Memory B cell (primary cell): ENCODE data around the gene PINLYP.
"Not testable (repeated sequence)": the region's sequence is repeated elsewhere in the genome, so short reads cannot be mapped to it uniquely, and the experiment has no call there.

ENCODE experiments used
- ATAC-seq: fragments of 150-1000 bp; cut with Tn5 transposase; 2 replicates; pipeline ENCODE4 v1.10.0; 2021; ENCODE audit warnings: low read depth, mild to moderate bottlenecking, moderate library complexity
- DNase-seq, 2 donors: peaks; one replicate each; pipeline ENCODE4 v3.0.0; 2022; ENCODE audit warnings: low spot score in 2 of 2
- H3K27ac Mint-ChIP-seq: one replicate; pipeline ENCODE4 v1.8.0; 2022; ENCODE audit warnings: mild to moderate bottlenecking, moderate library complexity, mixed read lengths
- H3K27me3 Mint-ChIP-seq: one replicate; pipeline ENCODE4 v1.8.0; 2022; ENCODE audit warnings: mixed read lengths
- H3K36me3 Mint-ChIP-seq: one replicate; pipeline ENCODE4 v1.8.0; 2022; ENCODE audit warnings: mild to moderate bottlenecking, mixed read lengths
- H3K4me1 Mint-ChIP-seq: one replicate; pipeline ENCODE4 v1.8.0; 2022; ENCODE audit warnings: mixed read lengths
- H3K4me3 Mint-ChIP-seq: one replicate; pipeline ENCODE4 v1.8.0; 2022; ENCODE audit warnings: mild to moderate bottlenecking, moderate library complexity, mixed read lengths
- H3K9me3 Mint-ChIP-seq: one replicate; pipeline ENCODE4 v1.8.0; 2022; ENCODE audit warnings: mixed read lengths

PINLYP gene

GRCh38 chr19:43582495-43582894 lies 6.9 kb downstream of the PINLYP start:
- DNase-seq, result no peak
- Mint-ChIP-seq H3K4me3 (no peak overlapping the region), H3K27ac (no peak overlapping the region), H3K27me3 (peaks cover 4% of the 10 kb centered on the region), H3K9me3 (no peaks in the 10 kb centered on the region), H3K4me1 (peaks cover 23% of the 10 kb centered on the region), H3K36me3 (peaks cover 4% of the 10 kb centered on the region)
- no peak for ATAC-seq

- no peaks in the 10 kb centered on the region for H3K9me3 Mint-ChIP-seq
- no peak for DNase-seq
- H3K27me3 Mint-ChIP-seq, result no peaks in the 10 kb centered on the region
- ATAC-seq, result no peak
- peak overlapping the region; percentile 85 for H3K27ac Mint-ChIP-seq
- peaks cover 17% of the 10 kb centered on the region for H3K4me1 Mint-ChIP-seq
- H3K36me3 Mint-ChIP-seq, result peaks cover 2% of the 10 kb centered on the region
- no peak overlapping the region for H3K4me3 Mint-ChIP-seq
Measured at GRCh38 chr19:43584484-43584883, 8.9 kb downstream of the PINLYP start.

GRCh38 chr19:43586346-43586745 lies 10.7 kb downstream of the PINLYP start:
- no peak for DNase-seq
- no peak for ATAC-seq
- Mint-ChIP-seq H3K36me3 (peaks cover 4% of the 10 kb centered on the region), H3K9me3 (no peaks in the 10 kb centered on the region), H3K4me3 (no peak overlapping the region), H3K4me1 (peaks cover 17% of the 10 kb centered on the region), H3K27me3 (no peaks in the 10 kb centered on the region), H3K27ac (no peak overlapping the region)

- not testable (repeated sequence) for H3K27ac Mint-ChIP-seq, H3K36me3 Mint-ChIP-seq, H3K27me3 Mint-ChIP-seq, H3K9me3 Mint-ChIP-seq, ATAC-seq, H3K4me3 Mint-ChIP-seq, DNase-seq
- peaks cover 17% of the 10 kb centered on the region for H3K4me1 Mint-ChIP-seq
Measured at GRCh38 chr19:43587029-43587428, 11.4 kb downstream of the PINLYP start.

- peaks cover 7% of the 10 kb centered on the region for H3K36me3 Mint-ChIP-seq
- no peak overlapping the region for H3K4me3 Mint-ChIP-seq
- H3K4me1 Mint-ChIP-seq, result peaks cover 21% of the 10 kb centered on the region
- no peak for ATAC-seq
- peak overlapping the region; percentile 51 for H3K27ac Mint-ChIP-seq
- H3K27me3 Mint-ChIP-seq, result no peaks in the 10 kb centered on the region
- no peak for DNase-seq
- H3K9me3 Mint-ChIP-seq, result no peaks in the 10 kb centered on the region
Measured at GRCh38 chr19:43589277-43589676, 13.7 kb downstream of the PINLYP start.

- peaks cover 20% of the 10 kb centered on the region for H3K4me1 Mint-ChIP-seq
- H3K9me3 Mint-ChIP-seq, result no peaks in the 10 kb centered on the region
- H3K4me3 Mint-ChIP-seq, result no peak overlapping the region
- no peaks in the 10 kb centered on the region for H3K27me3 Mint-ChIP-seq
- no peak for DNase-seq
- peak; percentile 73 for ATAC-seq
- peak overlapping the region; percentile 51 for H3K27ac Mint-ChIP-seq
- H3K36me3 Mint-ChIP-seq, result peaks cover 7% of the 10 kb centered on the region
Measured at GRCh38 chr19:43589678-43590077, 14.1 kb downstream of the PINLYP start.

GRCh38 chr19:43591904-43592772 lies 16.5 kb downstream of the PINLYP start:
- Mint-ChIP-seq H3K4me1 (peaks cover 26% of the 10 kb centered on the region), H3K9me3 (no peaks in the 10 kb centered on the region), H3K27ac (no peak overlapping the region), H3K27me3 (no peaks in the 10 kb centered on the region), H3K4me3 (no peak overlapping the region), H3K36me3 (peaks cover 5% of the 10 kb centered on the region)
- ATAC-seq (no peak), DNase-seq (no peak)

- no peak for ATAC-seq
- H3K9me3 Mint-ChIP-seq, result no peaks in the 10 kb centered on the region
- H3K27ac Mint-ChIP-seq, result peak overlapping the region; percentile 10
- no peak for DNase-seq
- H3K4me1 Mint-ChIP-seq, result peaks cover 33% of the 10 kb centered on the region
- no peaks in the 10 kb centered on the region for H3K27me3 Mint-ChIP-seq
- H3K4me3 Mint-ChIP-seq, result no peak overlapping the region
- H3K36me3 Mint-ChIP-seq, result peaks cover 5% of the 10 kb centered on the region
Measured at GRCh38 chr19:43592800-43593350, 17.3 kb downstream of the PINLYP start.

GRCh38 chr19:43594081-43594697 lies 18.6 kb downstream of the PINLYP start:
- no peak for ATAC-seq
- Mint-ChIP-seq H3K27me3 (no peaks in the 10 kb centered on the region), H3K9me3 (no peaks in the 10 kb centered on the region), H3K36me3 (peaks cover 5% of the 10 kb centered on the region), H3K4me1 (peaks cover 37% of the 10 kb centered on the region), H3K27ac (peak overlapping the region; percentile 10), H3K4me3 (peak overlapping the region; percentile 43)
- no peak for DNase-seq

GRCh38 chr19:43594710-43595604 lies 19.4 kb downstream of the PINLYP start:
- Mint-ChIP-seq H3K27me3 (no peaks in the 10 kb centered on the region), H3K27ac (peak overlapping the region; percentile 100), H3K4me1 (peaks cover 31% of the 10 kb centered on the region), H3K36me3 (peaks cover 3% of the 10 kb centered on the region), H3K4me3 (peak overlapping the region; percentile 95), H3K9me3 (no peaks in the 10 kb centered on the region)
- DNase-seq (peak; percentile 58 to 68), ATAC-seq (peak; percentile 48)

GRCh38 chr19:43595605-43595998 lies 20.0 kb downstream of the PINLYP start:
- peak overlapping the region; percentile 95 for H3K4me3 Mint-ChIP-seq
- no peak for DNase-seq
- peaks cover 3% of the 10 kb centered on the region for H3K36me3 Mint-ChIP-seq
- no peaks in the 10 kb centered on the region for H3K27me3 Mint-ChIP-seq
- peak overlapping the region; percentile 100 for H3K27ac Mint-ChIP-seq
- peaks cover 30% of the 10 kb centered on the region for H3K4me1 Mint-ChIP-seq
- peak; percentile 16 for ATAC-seq
- H3K9me3 Mint-ChIP-seq, result no peaks in the 10 kb centered on the region

GRCh38 chr19:43595999-43596841 lies 20.6 kb downstream of the PINLYP start, which contains the start of the genes IRGQ and ZNF576:
TSS of gene IRGQ (minus strand) at chr19:43596134. CDS start at chr19:43595338, 796 bp downstream.
TSS of gene ZNF576 (plus strand) at chr19:43596595. CDS start at chr19:43597109, 514 bp downstream.
- Mint-ChIP-seq H3K9me3 (no peaks in the 10 kb centered on the region), H3K27ac (peak within 1 kb of the TSS; percentile 100), H3K27me3 (no peaks in the 10 kb centered on the region), H3K4me1 (peaks cover 30% of the 10 kb centered on the region), H3K4me3 (peak within 1 kb of the TSS; percentile 95), H3K36me3 (peaks cover 3% of the 10 kb centered on the region)
- peak; percentile 100 for DNase-seq
- ATAC-seq, result peak; percentile 81
